K562 (cell line): Measurements from ENCODE around the gene FGF5. TPM values are rescaled to one million over a fixed set of nuclear protein-coding genes. Genes with fewer than 3 reads are reported as not detected.
A peak's percentile ranks its signal among the peaks of the same experiment; 100 is the strongest.

ENCODE experiments used
- ATAC-seq: fragments of 200-7000 bp; cut with Tn5 transposase; 3 replicates; pipeline ENCODE4 v1.9.1; 2020; ENCODE audit warnings: moderate library complexity
- BruUV-seq: library from RNA; stranded (reverse); fragments of 400-500 nt; replicated peaks from 2 replicates; lab custom pipeline; 2021; lab: Mats Ljungman, UMichigan
- CTCF ChIA-PET: fragments of 300-600 bp; formaldehyde crosslinking; extraction: SDS; loops from one replicate; lab custom pipeline; 2021; ENCODE audit warnings: low intra/inter-chr PET ratio; lab: Yijun Ruan, JAX
- POLR2A ChIA-PET: fragments of 300-600, 350-650 bp; sonication (Branson Sonifier 250); formaldehyde crosslinking; extraction: SDS; loops from one replicate; lab custom pipeline; 2021; ENCODE audit warnings: antibody characterized with exemption, inconsistent platforms; lab: Yijun Ruan, JAX
- DNase-seq, 4 experiments: peaks; one replicate each; pipeline versions ENCODE4 v3.0.0 to v3.0.0-alpha.2; 2011 to 2018; ENCODE audit warnings: low spot score in 3 of 4, mixed read lengths in 3 of 4; ENCODE audit errors: extremely low read depth in 1 of 4
- FAIRE-seq: peaks from 2 replicates; lab custom pipeline; 2011; peaks lifted over from hg19 to GRCh38; lab: Jason Lieb, UNC
- H2AFZ ChIP-seq: 2 replicates; pipeline ENCODE4 v1.6.0; 2011; ENCODE audit warnings: low read depth, low read length, control low read depth, inconsistent platforms
- H3K27ac ChIP-seq: fragments of 200-600 bp; 3 replicates; pipeline ENCODE4 v1.8.0; 2011; ENCODE audit warnings: low read depth, mild to moderate bottlenecking, control low read depth, inconsistent platforms, low read length, moderate library complexity, mixed read lengths; ENCODE audit errors: extremely low read depth
- H3K27me3 ChIP-seq, 2 experiments: fragments of 300-600 bp in 1 of 2; 2 replicates in 1 of 2; 3 replicates in 1 of 2; pipeline versions ENCODE4 v1.6.0 to v1.8.0; 2011; ENCODE audit warnings: inconsistent platforms in 2 of 2, low read length in 2 of 2, mild to moderate bottlenecking in 1 of 2, mixed read lengths in 1 of 2, moderate library complexity in 1 of 2; ENCODE audit not compliant: control insufficient read depth in 2 of 2, insufficient read depth in 2 of 2
- H3K36me3 ChIP-seq: fragments of 300-600 bp; 3 replicates; pipeline ENCODE4 v1.8.0; 2011; ENCODE audit warnings: mild to moderate bottlenecking, low read length, inconsistent platforms; ENCODE audit not compliant: control insufficient read depth, insufficient read depth
- H3K4me1 ChIP-seq, 2 experiments: fragments of 200-600 bp in 1 of 2; replicated peaks in 1 of 2; 2 replicates in 1 of 2; 3 replicates in 1 of 2; pipeline versions ENCODE4 v1.5.1 to v1.8.0; 2011; ENCODE audit warnings: inconsistent platforms in 2 of 2, low read length in 2 of 2, mild to moderate bottlenecking in 1 of 2, mixed read lengths in 1 of 2, moderate library complexity in 1 of 2; ENCODE audit not compliant: control insufficient read depth in 2 of 2, insufficient read depth in 2 of 2
- H3K4me2 ChIP-seq: 2 replicates; pipeline ENCODE4 v1.6.1; 2011; ENCODE audit warnings: low read length, control low read depth, inconsistent platforms, mixed read lengths; ENCODE audit not compliant: insufficient read depth
- H3K4me3 ChIP-seq: fragments of 200-600 bp; sonication (generic), shearing (Covaris generic); 2 replicates; pipeline ENCODE4 v1.5.1; 2016; ENCODE audit warnings: control low read depth, inconsistent platforms
- H3K79me2 ChIP-seq: fragments of 200-600 bp; 3 replicates; pipeline ENCODE4 v1.8.0; 2011; ENCODE audit warnings: low read length, inconsistent platforms; ENCODE audit not compliant: control insufficient read depth, insufficient read depth
- H3K9ac ChIP-seq, 2 experiments: 2 replicates each; pipeline versions ENCODE4 v1.6.0 to v1.6.1; 2011; ENCODE audit warnings: low read depth in 2 of 2, low read length in 2 of 2, control low read depth in 1 of 2, inconsistent platforms in 1 of 2, mild to moderate bottlenecking in 1 of 2, mixed read lengths in 1 of 2; ENCODE audit not compliant: insufficient read depth in 1 of 2
- H3K9me1 ChIP-seq: one replicate; pipeline ENCODE4 v1.6.0; 2011; ENCODE audit warnings: inconsistent platforms, mild to moderate bottlenecking, low read length, moderate library complexity; ENCODE audit not compliant: control insufficient read depth, insufficient read depth
- H3K9me3 ChIP-seq: replicated peaks from 2 replicates; pipeline ENCODE4 v1.5.1; 2011; ENCODE audit warnings: low read depth, low read length, inconsistent platforms; ENCODE audit not compliant: control insufficient read depth, insufficient read depth
- H4K20me1 ChIP-seq: replicated peaks from 2 replicates; pipeline ENCODE4 v1.6.1; 2011; ENCODE audit warnings: low read length, inconsistent platforms, mixed read lengths; ENCODE audit not compliant: control insufficient read depth, insufficient read depth
- BCLAF1 ChIP-seq, 2 experiments: fragments of 450-650 bp in 1 of 2; IDR thresholded peaks; 2 replicates each; pipeline ENCODE4 v1.6.1; 2011 to 2017; ENCODE audit warnings: low read depth in 2 of 2, antibody characterized with exemption in 1 of 2, borderline replicate concordance in 1 of 2, low read length in 1 of 2, mild to moderate bottlenecking in 1 of 2, mixed read lengths in 1 of 2; ENCODE audit not compliant: control insufficient read depth in 1 of 2
- CEBPB ChIP-seq: fragments of 450-650 bp; IDR thresholded peaks from 2 replicates; pipeline ENCODE4 v1.6.1; 2016; ENCODE audit warnings: missing genetic modification characterization, missing compliant biosample characterization
- CEBPG ChIP-seq, 3 experiments: fragments of 200-800 bp in 1 of 3; sonication (Bioruptor generic) in 1 of 3; sonication (generic) in 1 of 3; formaldehyde crosslinking in 1 of 3; IDR thresholded peaks in 2 of 3; conservative IDR thresholded peaks in 1 of 3; 2 replicates each; pipeline versions ENCODE4 v1.6.1 to v1.8.0; 2016 to 2022; ENCODE audit warnings: missing compliant biosample characterization in 2 of 3, missing genetic modification characterization in 2 of 3, mild to moderate bottlenecking in 1 of 3, missing genetic modification reagents in 1 of 3
- JUNB ChIP-seq: fragments of 450-650 bp; formaldehyde crosslinking; conservative IDR thresholded peaks from 2 replicates; pipeline ENCODE4 v1.4.0; 2020; ENCODE audit warnings: mild to moderate bottlenecking
- POLR2A ChIP-seq: fragments of 450-650 bp; conservative IDR thresholded peaks from 2 replicates; pipeline ENCODE4 v1.6.1; 2016
- POLR2AphosphoS5 ChIP-seq: IDR thresholded peaks from 2 replicates; pipeline ENCODE4 v1.6.1; 2011; ENCODE audit warnings: mild to moderate bottlenecking, low read depth, low read length, moderate library complexity; ENCODE audit not compliant: control insufficient read depth, insufficient read depth
- RBFOX2 ChIP-seq: fragments of 200-400 bp; formaldehyde crosslinking; IDR thresholded peaks from 2 replicates; pipeline ENCODE4 v1.6.1; 2017; ENCODE audit warnings: low read depth, mild to moderate bottlenecking, low read length, moderate library complexity
- RBM34 ChIP-seq: fragments of 200-400 bp; formaldehyde crosslinking; IDR thresholded peaks from 2 replicates; pipeline ENCODE4 v1.6.1; 2018; ENCODE audit warnings: low read length, borderline replicate concordance; ENCODE audit not compliant: insufficient read depth
- TBP ChIP-seq: optimal IDR thresholded peaks from 2 replicates; pipeline ENCODE3; 2011; ENCODE audit warnings: low read depth, low read length, improper control_type of control experiment
- WGBS: fragments of 100-300 bp; shearing (Covaris generic); methylation state at CpG from one replicate; pipeline ENCODE4 v1.1.6; 2016; ENCODE audit warnings: low coverage, mixed read lengths; ENCODE audit not compliant: insufficient coverage; ENCODE audit errors: missing lambda C conversion rate; 5-methylcytosine and 5-hydroxymethylcytosine counted together
- in situ Hi-C: fragments of 300-500 bp; cut with MboI; formaldehyde crosslinking; loops from 4 replicates; pipeline ENCODE4 v1.15.0; 2018; ENCODE audit warnings: inconsistent platforms, mixed read lengths
- intact Hi-C: fragments of 100-400 bp; cut with micrococcal nuclease; formaldehyde crosslinking; loops from 2 replicates; pipeline ENCODE4 v1.14.2; 2022
- polyA plus RNA-seq, 8 experiments: library from polyadenylated mRNA; depleted of rRNA in 4 of 8; stranded (reverse) in 5 of 8; unstranded in 3 of 8; fragments of >200 nt; fragmentation: Nextera tagmentation in 2 of 8; fragmentation: Illumina TruSeq in 1 of 8; extraction: Ambion mirVana in 2 of 8; extraction: Trizol in 1 of 8; gene quantifications; 2 replicates each; pipeline versions ENCODE4 v1.2.1 to v1.2.3, GENCODE V29; 2011 to 2014; ENCODE audit warnings: inconsistent platforms in 1 of 8, missing spikeins in 1 of 8
- total RNA-seq, 7 experiments: library from RNA; depleted of rRNA in 6 of 7; stranded (reverse); fragments of >200 nt in 6 of 7; fragmentation: Illumina TruSeq in 2 of 7; extraction: Trizol in 2 of 7; gene quantifications; 2 replicates each; pipeline versions ENCODE4 v1.2.1 to v1.2.3, GENCODE V29; 2011 to 2021; ENCODE audit warnings: low replicate concordance in 1 of 7

Gene FGF5
- total and polyA plus RNA-seq, 9 of the 15 experiments (the other 6 are each of a cell fraction or from before 2014, with no cell fraction given): 0.38 to 2.7 (median 1.1) TPM

- Histone ChIP-seq H3K9me3 (no peaks in the 10 kb centered on the region), H3K79me2 (no peaks in the 10 kb centered on the region), H3K4me1 (peaks cover 4 to 18% of the 10 kb centered on the region in 2 experiments; a peak in 4 of 5 replicates), H3K27me3 (no peaks in the 10 kb centered on the region), H3K9ac (no peak overlapping the region), H3K36me3 (no peaks in the 10 kb centered on the region), H3K27ac (peak overlapping the region; percentile 44; the same call in 2 of the 3 replicates), H3K4me2 (0 out of 2 replicates have a peak overlapping the region, but pooled peaks have one; percentile 26), H3K9me1 (no peaks in the 10 kb centered on the region), H2AFZ (peak overlapping the region; percentile 93), H3K4me3 (no peak overlapping the region), H4K20me1 (no peaks in the 10 kb centered on the region)
- ChIA-PET POLR2A (no interaction called here), CTCF (no interaction called here)
- TF ChIP-seq POLR2A (peak; percentile 60; the same call in 1 of the 2 replicates), TBP (peak; percentile 77), CEBPB (tag) (peak; percentile 75), BCLAF1 (IDR thresholded peaks at IDR 0.05; ENCODE audit: borderline replicate concordance in 1 of 2, control insufficient read depth in 1 of 2, low read depth in 2 of 2, low read length in 1 of 2) (0 out of 4 replicates have a peak, but pooled peaks of 1 of the 2 experiments have one; percentile 36), CEBPG (CRISPR knock-in tag; IDR thresholded peaks at IDR 0.05) (no peak), CEBPG (tag; conservative IDR thresholded peaks at IDR 0.05 in 1 of 2, IDR thresholded peaks at IDR 0.05 in 1 of 2) (peak in 1 of 2 experiments; percentile 77; a peak in 3 of 4 replicates), RBM34 (no peak), JUNB (no peak), POLR2AphosphoS5 (0 out of 2 replicates have a peak, but pooled peaks have one; percentile 24), RBFOX2 (peak; percentile 38; the same call in 1 of the 2 replicates)
- intact Hi-C loops: no loop called here
- ATAC-seq (peak; percentile 62), DNase-seq (no peak), FAIRE-seq (no peak)
- WGBS: 33% methylated on average over 2 of the region's 2 CpGs
- BruUV-seq: TSS peak; percentile 96
- in situ Hi-C loops: no loop called here
Observed at GRCh38 chr4:80232707-80233370, 33.6 kb upstream of the FGF5 start.
